Omental fat pad (tissue), 4 donors: ENCODE results near the gene MAEA. TPM values are rescaled to one million over a fixed set of nuclear protein-coding genes. Genes with fewer than 3 reads are reported as not detected.

Experiments used
- ATAC-seq: fragments of 150-250 bp; one replicate; pipeline ENCODE4 v1.9.1; 2016; ENCODE audit warnings: mild to moderate bottlenecking, moderate library complexity; ENCODE audit not compliant: low FRiP score
- DNase-seq: peaks from one replicate; pipeline ENCODE4 v3.0.0-alpha.2; 2019; ENCODE audit warnings: low spot score
- CTCF ChIP-seq, 3 donors: fragments of 450-650 bp; IDR thresholded peaks; one replicate each; pipeline ENCODE4 v1.5.1; 2016 to 2017; ENCODE audit warnings: antibody characterized with exemption in 3 of 3, mild to moderate bottlenecking in 3 of 3, moderate library complexity in 2 of 3
- total RNA-seq, 4 donors: library from RNA; depleted of rRNA; stranded (reverse); fragments of >200 nt; gene quantifications; one replicate each; pipeline ENCODE4 v1.1.0, GENCODE V29; 2016

MAEA gene
- total RNA-seq, 4 donors from 2014 or later = 38.8 to 71.2 (median 51.8) TPM

- DNase-seq (no peak), ATAC-seq (no peak)
- TF ChIP-seq CTCF (IDR thresholded peaks at IDR 0.05) = no peak
Measured at GRCh38 chr4:1362521-1362920, 72.8 kb downstream of the MAEA start.

GRCh38 chr4:1363513-1363912 lies 73.8 kb downstream of the MAEA start:
- TF ChIP-seq CTCF (IDR thresholded peaks at IDR 0.05) = no peak
- no peak for ATAC-seq

GRCh38 chr4:1364217-1364616 lies 74.5 kb downstream of the MAEA start:
- no peak for ATAC-seq
- no peak for TF ChIP-seq CTCF (IDR thresholded peaks at IDR 0.05)
- DNase-seq = no peak

More at GRCh38 chr4:1363513-1363912, 73.8 kb downstream of the MAEA start:
- no peak for DNase-seq

GRCh38 chr4:1364748-1365147 lies 75.1 kb downstream of the MAEA start:
- ATAC-seq (no peak), DNase-seq (no peak)
- TF ChIP-seq CTCF (IDR thresholded peaks at IDR 0.05) = no peak

- ATAC-seq (no peak), DNase-seq (no peak)
- TF ChIP-seq CTCF (IDR thresholded peaks at IDR 0.05) = no peak
Measured at GRCh38 chr4:1365271-1366178, 75.8 kb downstream of the MAEA start.

GRCh38 chr4:1366371-1367229 lies 76.9 kb downstream of the MAEA start:
- no peak for TF ChIP-seq CTCF (IDR thresholded peaks at IDR 0.05)
- DNase-seq = no peak
- no peak for ATAC-seq
